Loucy (cell line): Measurements from ENCODE around the gene SEC14L2.

Source experiments
- EZH2phosphoT487 ChIP-seq: fragments of 200-600 bp; IDR thresholded peaks from 2 replicates; pipeline ENCODE4 v1.6.1; 2018; ENCODE audit warnings: antibody characterized with exemption, mild to moderate bottlenecking, moderate library complexity, borderline replicate concordance
- TF ChIP-seq, protein P1 (sequence below): fragments of 200-600 bp; sonication (generic); conservative IDR thresholded peaks from 2 replicates; pipeline ENCODE4 v1.5.1; 2014; ENCODE audit warnings: mild to moderate bottlenecking, antibody characterized with exemption, low read length

- TF ChIP-seq, protein P1, sequence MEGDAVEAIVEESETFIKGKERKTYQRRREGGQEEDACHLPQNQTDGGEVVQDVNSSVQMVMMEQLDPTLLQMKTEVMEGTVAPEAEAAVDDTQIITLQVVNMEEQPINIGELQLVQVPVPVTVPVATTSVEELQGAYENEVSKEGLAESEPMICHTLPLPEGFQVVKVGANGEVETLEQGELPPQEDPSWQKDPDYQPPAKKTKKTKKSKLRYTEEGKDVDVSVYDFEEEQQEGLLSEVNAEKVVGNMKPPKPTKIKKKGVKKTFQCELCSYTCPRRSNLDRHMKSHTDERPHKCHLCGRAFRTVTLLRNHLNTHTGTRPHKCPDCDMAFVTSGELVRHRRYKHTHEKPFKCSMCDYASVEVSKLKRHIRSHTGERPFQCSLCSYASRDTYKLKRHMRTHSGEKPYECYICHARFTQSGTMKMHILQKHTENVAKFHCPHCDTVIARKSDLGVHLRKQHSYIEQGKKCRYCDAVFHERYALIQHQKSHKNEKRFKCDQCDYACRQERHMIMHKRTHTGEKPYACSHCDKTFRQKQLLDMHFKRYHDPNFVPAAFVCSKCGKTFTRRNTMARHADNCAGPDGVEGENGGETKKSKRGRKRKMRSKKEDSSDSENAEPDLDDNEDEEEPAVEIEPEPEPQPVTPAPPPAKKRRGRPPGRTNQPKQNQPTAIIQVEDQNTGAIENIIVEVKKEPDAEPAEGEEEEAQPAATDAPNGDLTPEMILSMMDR: no peak
- no peak for TF ChIP-seq EZH2phosphoT487
Measured at GRCh38 chr22:30381264-30381663, 15.6 kb upstream of the SEC14L2 start.
